Natural killer cell (primary cell): ENCODE measurements around the gene HS3ST3B1. TPM values are rescaled to one million over a fixed set of nuclear protein-coding genes. Genes with fewer than 3 reads are reported as not detected.

Experiments used
- ATAC-seq, 3 donors: fragments of 150-1000 bp in 2 of 3; fragments of 200-7000 bp in 1 of 3; cut with Tn5 transposase; 1 replicate in 1 of 3; 2 replicates in 2 of 3; pipeline ENCODE4 v1.10.0; 2021; ENCODE audit warnings: mild to moderate bottlenecking in 2 of 3, moderate library complexity in 2 of 3
- DNase-seq, 2 donors: peaks; one replicate each; pipeline versions ENCODE4 v3.0.0 to v3.0.0-alpha.2; 2013 to 2021; ENCODE audit warnings: mixed read lengths in 1 of 2
- H3K27ac ChIP-seq: one replicate; pipeline ENCODE4 v1.5.1; 2013; ENCODE audit warnings: mild to moderate bottlenecking, low read length
- H3K27me3 ChIP-seq: one replicate; pipeline ENCODE4 v1.6.1; 2013; ENCODE audit warnings: low read length; ENCODE audit not compliant: control insufficient read depth, insufficient read depth
- H3K36me3 ChIP-seq: one replicate; pipeline ENCODE4 v1.6.1; 2013; ENCODE audit warnings: low read length; ENCODE audit not compliant: control insufficient read depth, insufficient read depth
- H3K4me1 ChIP-seq: one replicate; pipeline ENCODE4 v1.6.1; 2013; ENCODE audit warnings: low read length; ENCODE audit not compliant: control insufficient read depth, insufficient read depth
- H3K4me3 ChIP-seq: one replicate; pipeline ENCODE4 v1.5.1; 2013; ENCODE audit warnings: low read length
- H3K9me3 ChIP-seq: one replicate; pipeline ENCODE4 v1.6.1; 2013; ENCODE audit warnings: low read length; ENCODE audit not compliant: control insufficient read depth, insufficient read depth
- H3K27ac Mint-ChIP-seq, 2 donors: one replicate each; pipeline ENCODE4 v1.8.0; 2022; ENCODE audit warnings: mild to moderate bottlenecking in 2 of 2, mixed read lengths in 2 of 2, moderate library complexity in 1 of 2
- H3K27me3 Mint-ChIP-seq, 2 donors: one replicate each; pipeline ENCODE4 v1.8.0; 2022; ENCODE audit warnings: low read depth in 2 of 2, mixed read lengths in 2 of 2
- H3K36me3 Mint-ChIP-seq: one replicate; pipeline ENCODE4 v1.8.0; 2022; ENCODE audit warnings: mixed read lengths
- H3K4me1 Mint-ChIP-seq, 2 donors: one replicate each; pipeline ENCODE4 v1.8.0; 2022; ENCODE audit warnings: mixed read lengths in 2 of 2
- H3K4me3 Mint-ChIP-seq: one replicate; pipeline ENCODE4 v1.8.0; 2022; ENCODE audit warnings: mild to moderate bottlenecking, moderate library complexity, mixed read lengths
- H3K9me3 Mint-ChIP-seq, 2 donors: one replicate each; pipeline ENCODE4 v1.8.0; 2022; ENCODE audit warnings: mixed read lengths in 2 of 2
- CTCF ChIP-seq: fragments of 200-600 bp; IDR thresholded peaks from one replicate; pipeline ENCODE4 v1.8.0; 2022; ENCODE audit warnings: antibody characterized with exemption
- WGBS: methylation state at CpG from one replicate; pipeline ENCODE4 v1.1.7; 2013; ENCODE audit warnings: missing lambda C conversion rate; ENCODE audit not compliant: insufficient coverage; 5-methylcytosine and 5-hydroxymethylcytosine counted together
- intact Hi-C: fragments of 100-400 bp; cut with micrococcal nuclease; formaldehyde crosslinking; loops from one replicate; pipeline ENCODE4 v1.14.2; 2022
- total RNA-seq, 4 donors: library from RNA; stranded (reverse); fragments of 120-200 nt in 1 of 4; gene quantifications; one replicate each; pipeline versions ENCODE4 v1.2.3 to v1.2.4, GENCODE V29; 2013 to 2022

HS3ST3B1 gene
- total RNA-seq, 3 donors from 2014 or later (not counting 1 experiment from before 2014, with no cell fraction given), result 14.1 to 18.6 (median 17.1) TPM

GRCh38 chr17:14329900-14330491, 29.1 kb downstream of the HS3ST3B1 start:
- Histone ChIP-seq H3K9me3 (no peaks in the 10 kb centered on the region), H3K4me3 (no peak overlapping the region), H3K4me1 (peaks cover 22% of the 10 kb centered on the region), H3K36me3 (no peaks in the 10 kb centered on the region), H3K27ac (no peak overlapping the region), H3K27me3 (no peaks in the 10 kb centered on the region)
- intact Hi-C loops, result no loop called here
- 43% methylated on average over 3 of the region's 5 CpGs for WGBS
- H3K9me3 Mint-ChIP-seq, result no peaks in the 10 kb centered on the region
- no peaks in the 10 kb centered on the region for H3K27me3 Mint-ChIP-seq
- peak overlapping the region; percentile 80 for H3K4me3 Mint-ChIP-seq
- H3K36me3 Mint-ChIP-seq, result no peaks in the 10 kb centered on the region
- peaks cover 76 to 81% of the 10 kb centered on the region in 2 donors for H3K4me1 Mint-ChIP-seq
- no peak for TF ChIP-seq CTCF
- ATAC-seq (peak; percentile 55 to 77 (median 70)), DNase-seq (no peak)
- H3K27ac Mint-ChIP-seq, result peak overlapping the region; percentile 83 to 89

- intact Hi-C loops, result no loop called here
- 69% methylated on average over 8 of the region's 8 CpGs for WGBS
- Histone ChIP-seq H3K36me3 (no peaks in the 10 kb centered on the region), H3K9me3 (no peaks in the 10 kb centered on the region), H3K27ac (peak overlapping the region; percentile 23), H3K4me1 (peaks cover 27% of the 10 kb centered on the region), H3K4me3 (no peak overlapping the region), H3K27me3 (no peaks in the 10 kb centered on the region)
- Mint-ChIP-seq H3K4me3 (peak overlapping the region; percentile 80), H3K9me3 (no peaks in the 10 kb centered on the region), H3K4me1 (peaks cover 79 to 84% of the 10 kb centered on the region in 2 donors), H3K27me3 (no peaks in the 10 kb centered on the region), H3K36me3 (no peaks in the 10 kb centered on the region), H3K27ac (peak overlapping the region; percentile 83 to 89)
- ATAC-seq (no peak), DNase-seq (no peak)
- TF ChIP-seq CTCF, result no peak
Observed at GRCh38 chr17:14330492-14330962, 29.6 kb downstream of the HS3ST3B1 start.

- Mint-ChIP-seq H3K9me3 (no peaks in the 10 kb centered on the region), H3K27me3 (no peaks in the 10 kb centered on the region), H3K36me3 (no peaks in the 10 kb centered on the region), H3K4me1 (peaks cover 80 to 84% of the 10 kb centered on the region in 2 donors), H3K4me3 (peak overlapping the region; percentile 80), H3K27ac (peak overlapping the region; percentile 83 to 89)
- H3K9me3 ChIP-seq, result no peaks in the 10 kb centered on the region
- no peaks in the 10 kb centered on the region for H3K36me3 ChIP-seq
- no peaks in the 10 kb centered on the region for H3K27me3 ChIP-seq
- intact Hi-C loops, result no loop called here
- no peak overlapping the region for H3K27ac ChIP-seq
- ATAC-seq (no peak), DNase-seq (no peak)
- no peak overlapping the region for H3K4me3 ChIP-seq
- TF ChIP-seq CTCF, result no peak
- H3K4me1 ChIP-seq, result peaks cover 28% of the 10 kb centered on the region
- 81% methylated on average over 5 of the region's 10 CpGs for WGBS
Observed at GRCh38 chr17:14331225-14331981, 30.5 kb downstream of the HS3ST3B1 start.
